Body of pancreas (tissue), 4 donors: ENCODE data around the gene TCP11L2. TPM values are rescaled to one million over a fixed set of nuclear protein-coding genes. Genes with fewer than 3 reads are reported as not detected.

Experiments
- ATAC-seq: fragments of 150-250 bp; one replicate; pipeline ENCODE4 v1.9.1; 2016
- DNase-seq, 4 donors: peaks; one replicate each; pipeline ENCODE4 v3.0.0-alpha.2; 2019
- H3K27ac ChIP-seq, 4 donors: fragments of 200-600 bp; sonication (generic); 1 replicate in 3 of 4; 2 replicates in 1 of 4; pipeline versions ENCODE4 v1.5.1 to v1.6.1; 2016 to 2019; ENCODE audit warnings: mild to moderate bottlenecking in 1 of 4, mixed read lengths in 1 of 4, moderate library complexity in 1 of 4
- H3K27me3 ChIP-seq, 2 donors: fragments of 200-600 bp; sonication (generic); one replicate each; pipeline ENCODE4 v1.6.0; 2016; ENCODE audit warnings: mild to moderate bottlenecking in 1 of 2
- H3K36me3 ChIP-seq, 2 donors: fragments of 200-600 bp; sonication (generic); replicated peaks in 1 of 2; 2 replicates each; pipeline ENCODE4 v1.5.1; 2016; ENCODE audit warnings: low read depth in 2 of 2; ENCODE audit not compliant: insufficient read depth in 1 of 2
- H3K4me1 ChIP-seq: fragments of 200-600 bp; sonication (generic); one replicate; pipeline ENCODE4 v1.6.0; 2016
- H3K4me3 ChIP-seq, 2 donors: fragments of 200-600 bp; sonication (generic); 1 replicate in 1 of 2; 2 replicates in 1 of 2; pipeline ENCODE4 v1.5.1; 2016 to 2019
- H3K9me3 ChIP-seq, 3 donors: fragments of 200-600 bp; sonication (generic); 1 replicate in 2 of 3; 2 replicates in 1 of 3; pipeline ENCODE4 v1.5.1; 2016
- CTCF ChIP-seq, 7 experiments: fragments of 450-650 bp in 4 of 7; fragments of 200-600 bp in 3 of 7; sonication (generic) in 3 of 7; IDR thresholded peaks; one replicate each; pipeline ENCODE4 v1.5.1; 2016 to 2019; ENCODE audit warnings: antibody characterized with exemption in 7 of 7
- POLR2A ChIP-seq, 3 donors: fragments of 450-650 bp; IDR thresholded peaks; one replicate each; pipeline ENCODE4 v1.6.1; 2016; ENCODE audit warnings: antibody characterized with exemption in 3 of 3, mild to moderate bottlenecking in 2 of 3
- WGBS, 2 donors: methylation state at CpG; one replicate each; pipeline ENCODE4 v1.1.5; 2017; 5-methylcytosine and 5-hydroxymethylcytosine counted together
- intact Hi-C: fragments of 100-400 bp; cut with DNase I; formaldehyde crosslinking; loops from one replicate; pipeline ENCODE4 v1.15.1; 2023
- total RNA-seq, 2 donors: library from RNA; depleted of rRNA; stranded (reverse); fragments of >200 nt; gene quantifications; one replicate each; pipeline ENCODE4 v1.1.0, GENCODE V29; 2016

The TCP11L2 gene
- total RNA-seq, 2 donors from 2014 or later, result 16.1 to 19.1 TPM

GRCh38 chr12:106287364-106287763, 15.2 kb upstream of the TCP11L2 start:
- WGBS, 2 donors, result 69 to 74% methylated on average over 1 of the region's 1 CpG
- Histone ChIP-seq H3K4me3 (no peak overlapping the region), H3K27me3 (no peaks in the 10 kb centered on the region), H3K36me3 (no peaks in the 10 kb centered on the region), H3K4me1 (peaks cover 2% of the 10 kb centered on the region), H3K27ac (no peak overlapping the region), H3K9me3 (no peaks in the 10 kb centered on the region)
- ATAC-seq (no peak), DNase-seq (no peak)
- TF ChIP-seq POLR2A (IDR thresholded peaks at IDR 0.05) (no peak), CTCF (IDR thresholded peaks at IDR 0.05) (no peak)
- intact Hi-C loops, result no loop called here

- Histone ChIP-seq H3K4me1 (no peaks in the 10 kb centered on the region), H3K27me3 (no peaks in the 10 kb centered on the region), H3K36me3 (no peaks in the 10 kb centered on the region), H3K27ac (peak overlapping the region in 1 of 4 donors; percentile 8), H3K4me3 (no peak overlapping the region), H3K9me3 (no peaks in the 10 kb centered on the region)
- intact Hi-C loops, result no loop called here
- TF ChIP-seq CTCF (IDR thresholded peaks at IDR 0.05) (no peak), POLR2A (IDR thresholded peaks at IDR 0.05) (no peak)
- no peak for DNase-seq
- ATAC-seq, result no peak
- 84 to 100% methylated on average over 1 of the region's 1 CpG for WGBS, 2 donors
Observed at GRCh38 chr12:106288101-106288493, 14.4 kb upstream of the TCP11L2 start.

GRCh38 chr12:106288494-106289195, 13.9 kb upstream of the TCP11L2 start:
- Histone ChIP-seq H3K36me3 (no peaks in the 10 kb centered on the region), H3K4me3 (no peak overlapping the region), H3K4me1 (no peaks in the 10 kb centered on the region), H3K27me3 (no peaks in the 10 kb centered on the region), H3K27ac (peak overlapping the region in 1 of 4 donors; percentile 8), H3K9me3 (no peaks in the 10 kb centered on the region)
- ATAC-seq, result peak; percentile 56
- no peak for TF ChIP-seq POLR2A (IDR thresholded peaks at IDR 0.05)
- no peak for TF ChIP-seq CTCF (IDR thresholded peaks at IDR 0.05)
- DNase-seq, result peak in 1 of 4 donors; percentile 34
- intact Hi-C loops, result no loop called here
- WGBS, 2 donors, result 52 to 59% methylated on average over 9 of the region's 9 CpGs

- ATAC-seq (no peak), DNase-seq (no peak)
- intact Hi-C loops, result no loop called here
- H3K36me3 ChIP-seq, result no peaks in the 10 kb centered on the region
- H3K9me3 ChIP-seq, result no peaks in the 10 kb centered on the region
- 94 to 96% methylated on average over 1 of the region's 1 CpG for WGBS, 2 donors
- no peaks in the 10 kb centered on the region for H3K4me1 ChIP-seq
- no peak overlapping the region for H3K4me3 ChIP-seq
- no peaks in the 10 kb centered on the region for H3K27me3 ChIP-seq
- TF ChIP-seq POLR2A (IDR thresholded peaks at IDR 0.05), result no peak
- no peak for TF ChIP-seq CTCF (IDR thresholded peaks at IDR 0.05)
- H3K27ac ChIP-seq, result no peak overlapping the region
Observed at GRCh38 chr12:106289196-106289681, 13.3 kb upstream of the TCP11L2 start.

GRCh38 chr12:106290666-106291065, 11.9 kb upstream of the TCP11L2 start:
- ATAC-seq (no peak), DNase-seq (no peak)
- Histone ChIP-seq H3K4me3 (no peak overlapping the region), H3K27me3 (no peaks in the 10 kb centered on the region), H3K27ac (no peak overlapping the region), H3K36me3 (no peaks in the 10 kb centered on the region), H3K9me3 (no peaks in the 10 kb centered on the region), H3K4me1 (no peaks in the 10 kb centered on the region)
- TF ChIP-seq POLR2A (IDR thresholded peaks at IDR 0.05), result no peak
- TF ChIP-seq CTCF (IDR thresholded peaks at IDR 0.05), result no peak
- intact Hi-C loops, result no loop called here
- 52 to 54% methylated on average over 2 of the region's 2 CpGs for WGBS, 2 donors
